K562 (cell line): Measurements from ENCODE around the gene ACTN4. TPM values are rescaled to one million over a fixed set of nuclear protein-coding genes. Genes with fewer than 3 reads are reported as not detected.

ENCODE experiments used
- ARID4B ChIP-seq: sonication (generic); formaldehyde crosslinking; IDR thresholded peaks from 2 replicates; pipeline ENCODE4 v1.8.0; 2022; ENCODE audit warnings: mild to moderate bottlenecking, missing genetic modification reagents
- BCOR ChIP-seq: fragments of 450-650 bp; IDR thresholded peaks from 2 replicates; pipeline ENCODE4 v1.6.1; 2016
- BHLHE40 ChIP-seq: IDR thresholded peaks from 2 replicates; pipeline ENCODE4 v1.6.1; 2011; ENCODE audit warnings: low read length, improper control_type of control experiment
- EWSR1 ChIP-seq: fragments of 450-650 bp; IDR thresholded peaks from 2 replicates; pipeline ENCODE4 v1.6.1; 2018; ENCODE audit warnings: borderline replicate concordance, mild to moderate bottlenecking, low read depth, moderate library complexity; ENCODE audit not compliant: partially characterized antibody
- HES1 ChIP-seq: fragments of 450-650 bp; IDR thresholded peaks from 2 replicates; pipeline ENCODE4 v1.6.1; 2016; ENCODE audit warnings: low read depth, mild to moderate bottlenecking, moderate library complexity
- HOMEZ ChIP-seq: fragments of 250-450 bp; sonication (Bioruptor Pico); IDR thresholded peaks from 2 replicates; pipeline ENCODE4 v1.4.0; 2020; ENCODE audit warnings: mild to moderate bottlenecking, moderate library complexity
- MCM2 ChIP-seq: fragments of 450-650 bp; IDR thresholded peaks from 2 replicates; pipeline ENCODE4 v1.6.1; 2017; ENCODE audit warnings: low read depth, mild to moderate bottlenecking
- POLR2AphosphoS5 ChIP-seq: IDR thresholded peaks from 2 replicates; pipeline ENCODE4 v1.6.1; 2011; ENCODE audit warnings: mild to moderate bottlenecking, low read depth, low read length, moderate library complexity; ENCODE audit not compliant: control insufficient read depth, insufficient read depth
- SMAD1 ChIP-seq: fragments of 150-350 bp; IDR thresholded peaks from 2 replicates; pipeline ENCODE4 v1.6.1; 2014; ENCODE audit warnings: low read length, low read depth; ENCODE audit not compliant: partially characterized antibody
- SREBF1 ChIP-seq: fragments of 150-350 bp; IDR thresholded peaks from 2 replicates; pipeline ENCODE4 v1.6.1; 2014; ENCODE audit warnings: antibody characterized with exemption, low read depth, low read length, borderline replicate concordance
- TEAD4 ChIP-seq, 2 experiments: sonication (generic) in 1 of 2; formaldehyde crosslinking in 1 of 2; IDR thresholded peaks; 2 replicates each; pipeline versions ENCODE4 v1.6.1 to v1.8.0; 2012 to 2022; ENCODE audit warnings: borderline replicate concordance in 1 of 2, inconsistent platforms in 1 of 2, low read length in 1 of 2, mild to moderate bottlenecking in 1 of 2, missing genetic modification reagents in 1 of 2
- ZNF384 ChIP-seq: IDR thresholded peaks from 2 replicates; pipeline ENCODE4 v1.6.1; 2012; ENCODE audit warnings: low read depth, low read length, improper control_type of control experiment
- ZNF586 ChIP-seq: fragments of 450-650 bp; formaldehyde crosslinking; conservative IDR thresholded peaks from 2 replicates; pipeline ENCODE4 v1.4.0; 2020; ENCODE audit warnings: mild to moderate bottlenecking, moderate library complexity
- ZNF707 ChIP-seq: fragments of 250-450 bp; sonication (Bioruptor Pico); conservative IDR thresholded peaks from 2 replicates; pipeline ENCODE4 v1.8.0; 2022; ENCODE audit warnings: inconsistent platforms, mild to moderate bottlenecking, moderate library complexity
- ZNF717 ChIP-seq: fragments of 250-450 bp; sonication (Bioruptor Pico); IDR thresholded peaks from 2 replicates; pipeline ENCODE4 v1.5.0; 2021
- polyA plus RNA-seq, 8 experiments: library from polyadenylated mRNA; depleted of rRNA in 4 of 8; stranded (reverse) in 5 of 8; unstranded in 3 of 8; fragments of >200 nt; fragmentation: Nextera tagmentation in 2 of 8; fragmentation: Illumina TruSeq in 1 of 8; extraction: Ambion mirVana in 2 of 8; extraction: Trizol in 1 of 8; gene quantifications; 2 replicates each; pipeline versions ENCODE4 v1.2.1 to v1.2.3, GENCODE V29; 2011 to 2014; ENCODE audit warnings: inconsistent platforms in 1 of 8, missing spikeins in 1 of 8
- total RNA-seq, 7 experiments: library from RNA; depleted of rRNA in 6 of 7; stranded (reverse); fragments of >200 nt in 6 of 7; fragmentation: Illumina TruSeq in 2 of 7; extraction: Trizol in 2 of 7; gene quantifications; 2 replicates each; pipeline versions ENCODE4 v1.2.1 to v1.2.3, GENCODE V29; 2011 to 2021; ENCODE audit warnings: low replicate concordance in 1 of 7
- TF ChIP-seq, protein P1 (sequence below): fragments of 450-650 bp; formaldehyde crosslinking; IDR thresholded peaks from 2 replicates; pipeline ENCODE4 v1.4.0; 2020; ENCODE audit warnings: mild to moderate bottlenecking
- TF ChIP-seq, protein P2 (sequence below): sonication (generic); IDR thresholded peaks from 2 replicates; pipeline ENCODE4 v1.6.1; 2016

ACTN4 gene
- total and polyA plus RNA-seq, 9 of the 15 experiments (the other 6 are each of a cell fraction or from before 2014, with no cell fraction given): 3.1 to 385 (median 125) TPM

GRCh38 chr19:38781058-38781457, 133.6 kb downstream of the ACTN4 start (continued):
- TF ChIP-seq, protein P1, sequence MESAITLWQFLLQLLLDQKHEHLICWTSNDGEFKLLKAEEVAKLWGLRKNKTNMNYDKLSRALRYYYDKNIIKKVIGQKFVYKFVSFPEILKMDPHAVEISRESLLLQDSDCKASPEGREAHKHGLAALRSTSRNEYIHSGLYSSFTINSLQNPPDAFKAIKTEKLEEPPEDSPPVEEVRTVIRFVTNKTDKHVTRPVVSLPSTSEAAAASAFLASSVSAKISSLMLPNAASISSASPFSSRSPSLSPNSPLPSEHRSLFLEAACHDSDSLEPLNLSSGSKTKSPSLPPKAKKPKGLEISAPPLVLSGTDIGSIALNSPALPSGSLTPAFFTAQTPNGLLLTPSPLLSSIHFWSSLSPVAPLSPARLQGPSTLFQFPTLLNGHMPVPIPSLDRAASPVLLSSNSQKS (CRISPR knock-in tag): no peak
- TF ChIP-seq EWSR1 (no peak), HOMEZ (CRISPR knock-in tag) (no peak), TEAD4 (IDR thresholded peaks at IDR 0.05; ENCODE audit: low read length) (peak; percentile 80), TEAD4 (CRISPR knock-in tag; IDR thresholded peaks at IDR 0.05; ENCODE audit: borderline replicate concordance) (no peak), ZNF586 (CRISPR knock-in tag) (no peak), ZNF707 (no peak), BHLHE40 (0 out of 2 replicates have a peak, but pooled peaks have one; percentile 45), MCM2 (no peak), ZNF384 (peak; percentile 86), ARID4B (no peak), ZNF717 (no peak), BCOR (no peak), SMAD1 (no peak), SREBF1 (no peak), HES1 (no peak), POLR2AphosphoS5 (peak; percentile 48; the same call in 1 of the 2 replicates)
- TF ChIP-seq, protein P2, sequence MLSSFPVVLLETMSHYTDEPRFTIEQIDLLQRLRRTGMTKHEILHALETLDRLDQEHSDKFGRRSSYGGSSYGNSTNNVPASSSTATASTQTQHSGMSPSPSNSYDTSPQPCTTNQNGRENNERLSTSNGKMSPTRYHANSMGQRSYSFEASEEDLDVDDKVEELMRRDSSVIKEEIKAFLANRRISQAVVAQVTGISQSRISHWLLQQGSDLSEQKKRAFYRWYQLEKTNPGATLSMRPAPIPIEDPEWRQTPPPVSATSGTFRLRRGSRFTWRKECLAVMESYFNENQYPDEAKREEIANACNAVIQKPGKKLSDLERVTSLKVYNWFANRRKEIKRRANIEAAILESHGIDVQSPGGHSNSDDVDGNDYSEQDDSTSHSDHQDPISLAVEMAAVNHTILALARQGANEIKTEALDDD: peak; percentile 84
